KMS-11 (cell line): ENCODE data around the gene CACNG8.

Source experiments
- H2AFZ ChIP-seq: fragments of 200-600 bp; sonication (generic); 2 replicates; pipeline ENCODE4 v1.6.1; 2016; ENCODE audit warnings: antibody characterized with exemption, mixed run types, low read depth
- H3K27ac ChIP-seq: fragments of 200-600 bp; sonication (generic); 2 replicates; pipeline ENCODE4 v1.6.1; 2016; ENCODE audit warnings: mild to moderate bottlenecking, mixed run types
- H3K27me3 ChIP-seq: fragments of 200-600 bp; sonication (generic); 2 replicates; pipeline ENCODE4 v1.6.1; 2017; ENCODE audit warnings: mild to moderate bottlenecking, low read depth, mixed run types, moderate library complexity; ENCODE audit not compliant: insufficient read depth
- H3K36me3 ChIP-seq: fragments of 200-600 bp; sonication (generic); 2 replicates; pipeline ENCODE4 v1.6.1; 2017; ENCODE audit warnings: mild to moderate bottlenecking, mixed run types; ENCODE audit not compliant: insufficient read depth
- H3K4me1 ChIP-seq: fragments of 200-600 bp; sonication (generic); 2 replicates; pipeline ENCODE4 v1.6.1; 2016; ENCODE audit warnings: mild to moderate bottlenecking, low read depth, mixed run types; ENCODE audit not compliant: poor library complexity, severe bottlenecking
- H3K4me2 ChIP-seq: fragments of 200-600 bp; sonication (generic); 2 replicates; pipeline ENCODE4 v1.7.0; 2016; ENCODE audit warnings: mild to moderate bottlenecking, mixed run types
- H3K4me3 ChIP-seq: fragments of 200-600 bp; sonication (generic); IDR thresholded peaks from 2 replicates; pipeline ENCODE4 v1.6.1; 2017; ENCODE audit warnings: low read depth, low read length, mixed read lengths; ENCODE audit not compliant: insufficient read depth
- H3K79me2 ChIP-seq: fragments of 200-600 bp; sonication (generic); 2 replicates; pipeline ENCODE4 v1.6.1; 2016; ENCODE audit warnings: low read depth, mixed run types; ENCODE audit not compliant: insufficient read depth
- H3K9ac ChIP-seq: fragments of 200-600 bp; sonication (generic); 2 replicates; pipeline ENCODE4 v1.6.1; 2016; ENCODE audit warnings: mild to moderate bottlenecking, mixed run types
- H4K20me1 ChIP-seq: fragments of 200-600 bp; sonication (generic); 2 replicates; pipeline ENCODE4 v1.6.1; 2016; ENCODE audit warnings: mild to moderate bottlenecking, mixed run types; ENCODE audit not compliant: insufficient read depth
- CTCF ChIP-seq: fragments of 200-600 bp; sonication (generic); conservative IDR thresholded peaks from 2 replicates; pipeline ENCODE4 v1.6.1; 2017; ENCODE audit warnings: low read depth, mild to moderate bottlenecking, antibody characterized with exemption, low read length, moderate library complexity, mixed read lengths

Gene CACNG8

DNA sequence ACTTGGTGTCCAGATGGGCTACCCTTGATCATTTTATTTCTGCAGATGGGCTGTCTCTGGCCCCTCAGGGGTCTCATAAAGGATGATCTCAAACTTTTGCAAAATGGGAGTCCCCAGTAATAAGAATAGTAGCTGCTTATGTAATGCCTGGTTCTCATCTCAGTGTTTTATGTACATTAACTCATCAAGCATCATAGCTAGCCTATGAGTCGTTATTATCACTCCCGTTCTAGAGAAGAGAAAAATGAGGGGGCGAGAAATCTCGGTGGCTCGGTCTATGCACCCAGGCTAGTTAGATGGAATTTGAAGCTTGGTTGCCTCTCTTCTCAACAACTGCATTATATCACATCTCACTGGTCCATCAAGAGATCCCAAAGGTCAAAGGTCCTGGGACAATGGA, 32.1 kb downstream of the CACNG8 start:
- Histone ChIP-seq H3K27me3 (no peaks in the 10 kb centered on the region; the same call in 1 of the 2 replicates), H3K27ac (no peak overlapping the region), H4K20me1 (no peaks in the 10 kb centered on the region), H3K9ac (no peak overlapping the region), H3K36me3 (no peaks in the 10 kb centered on the region), H3K79me2 (no peaks in the 10 kb centered on the region), H3K4me2 (no peak overlapping the region), H3K4me1 (no peaks in the 10 kb centered on the region), H2AFZ (no peak overlapping the region), H3K4me3 (no peak overlapping the region)
- no peak for TF ChIP-seq CTCF

- H3K4me2 ChIP-seq: no peak overlapping the region
- no peak overlapping the region for H3K9ac ChIP-seq
- H3K36me3 ChIP-seq: no peaks in the 10 kb centered on the region
- no peak overlapping the region for H2AFZ ChIP-seq
- no peaks in the 10 kb centered on the region for H3K4me1 ChIP-seq
- no peak overlapping the region for H3K27ac ChIP-seq
- H3K79me2 ChIP-seq: no peaks in the 10 kb centered on the region
- no peak for TF ChIP-seq CTCF
- no peaks in the 10 kb centered on the region for H4K20me1 ChIP-seq
- H3K4me3 ChIP-seq: no peak overlapping the region
- no peaks in the 10 kb centered on the region; the same call in 1 of the 2 replicates for H3K27me3 ChIP-seq
These were observed 35.5 kb downstream of the CACNG8 start for GRCh38 chr19:53998223-53998622.

DNA sequence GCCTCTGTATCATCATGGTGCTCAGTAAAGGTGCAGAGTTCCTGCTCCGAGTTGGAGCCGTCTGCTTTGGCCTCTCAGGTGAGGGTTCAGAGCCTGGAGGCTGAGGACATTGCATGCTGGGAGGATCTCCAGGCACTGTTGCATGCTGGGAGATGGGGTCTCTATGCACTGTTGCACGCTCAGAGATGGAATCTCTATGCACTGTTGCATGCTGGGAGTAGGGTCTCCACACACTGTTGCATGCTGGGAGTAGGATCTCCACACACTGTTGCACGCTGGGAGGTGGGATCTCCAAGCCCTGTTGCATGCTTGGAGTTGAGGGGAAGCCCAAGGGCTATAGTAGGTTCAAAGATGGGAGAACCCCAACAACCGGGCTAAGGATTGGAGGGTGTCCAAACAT, 37.0 kb downstream of the CACNG8 start:
- no peaks in the 10 kb centered on the region for H3K36me3 ChIP-seq

GRCh38 chr19:54001496-54001895, 38.8 kb downstream of the CACNG8 start:
- Histone ChIP-seq H3K4me2 (no peak overlapping the region), H4K20me1 (no peaks in the 10 kb centered on the region), H3K27ac (no peak overlapping the region), H3K4me3 (no peak overlapping the region), H3K4me1 (no peaks in the 10 kb centered on the region), H3K36me3 (no peaks in the 10 kb centered on the region), H3K79me2 (no peaks in the 10 kb centered on the region), H3K9ac (no peak overlapping the region), H3K27me3 (no peaks in the 10 kb centered on the region; the same call in 1 of the 2 replicates), H2AFZ (no peak overlapping the region)
- no peak for TF ChIP-seq CTCF

More for the DNA sequence above, 37.0 kb downstream of the CACNG8 start:
- Histone ChIP-seq H3K4me1 (no peaks in the 10 kb centered on the region), H3K79me2 (no peaks in the 10 kb centered on the region), H2AFZ (no peak overlapping the region), H3K4me2 (no peak overlapping the region), H3K27ac (no peak overlapping the region), H3K9ac (no peak overlapping the region), H4K20me1 (no peaks in the 10 kb centered on the region), H3K4me3 (no peak overlapping the region), H3K27me3 (no peaks in the 10 kb centered on the region; the same call in 1 of the 2 replicates)
- no peak for TF ChIP-seq CTCF
